Smooth muscle cell (in vitro differentiated cells): ENCODE measurements around the gene ABHD17A. TPM values are rescaled to one million over a fixed set of nuclear protein-coding genes. Genes with fewer than 3 reads are reported as not detected.

Experiments
- DNase-seq: peaks from one replicate; lab custom pipeline; 2025; ENCODE audit not compliant: unreplicated experiment; lab: John Stamatoyannopoulos, UW
- H2AFZ ChIP-seq: fragments of 200-600 bp; sonication (generic); 2 replicates; pipeline ENCODE4 v1.6.0; 2016; ENCODE audit warnings: antibody characterized with exemption, low read depth, mild to moderate bottlenecking
- H3F3A ChIP-seq: fragments of 200-600 bp; sonication (generic); 2 replicates; pipeline ENCODE4 v1.6.0; 2017; ENCODE audit warnings: antibody characterized with exemption, low read depth
- H3K27ac ChIP-seq: fragments of 200-600 bp; sonication (generic); 2 replicates; pipeline ENCODE4 v1.5.1; 2016; ENCODE audit warnings: low read depth, mild to moderate bottlenecking
- H3K27me3 ChIP-seq: fragments of 200-600 bp; sonication (generic); 2 replicates; pipeline ENCODE4 v1.6.1; 2016; ENCODE audit warnings: low read depth, mild to moderate bottlenecking
- H3K36me3 ChIP-seq: fragments of 200-600 bp; sonication (generic); 2 replicates; pipeline ENCODE4 v1.5.1; 2016; ENCODE audit warnings: low read depth
- H3K4me1 ChIP-seq: fragments of 200-600 bp; sonication (generic); 2 replicates; pipeline ENCODE4 v1.5.1; 2016; ENCODE audit warnings: low read depth
- H3K4me2 ChIP-seq: fragments of 200-600 bp; sonication (generic); 2 replicates; pipeline ENCODE4 v1.6.0; 2016; ENCODE audit warnings: mild to moderate bottlenecking
- H3K4me3 ChIP-seq: fragments of 200-600 bp; sonication (generic); 2 replicates; pipeline ENCODE4 v1.5.1; 2016; ENCODE audit warnings: mild to moderate bottlenecking
- H3K79me2 ChIP-seq: fragments of 200-600 bp; sonication (generic); 2 replicates; pipeline ENCODE4 v1.6.0; 2016; ENCODE audit warnings: low read depth, mild to moderate bottlenecking
- H3K9ac ChIP-seq: fragments of 200-600 bp; sonication (generic); 2 replicates; pipeline ENCODE4 v1.6.0; 2016; ENCODE audit warnings: low read depth
- H3K9me3 ChIP-seq: fragments of 200-600 bp; sonication (generic); replicated peaks from 2 replicates; pipeline ENCODE4 v1.5.1; 2016; ENCODE audit warnings: low read depth
- H4K20me1 ChIP-seq: fragments of 200-600 bp; sonication (generic); 2 replicates; pipeline ENCODE4 v1.6.0; 2016; ENCODE audit warnings: low read depth
- WGBS: methylation state at CpG from one replicate; pipeline ENCODE4 v1.1.7; 2016; ENCODE audit warnings: low lambda C conversion rate; 5-methylcytosine and 5-hydroxymethylcytosine counted together
- polyA plus RNA-seq: library from polyadenylated mRNA; unstranded; fragments of >200 nt; fragmentation: Nextera tagmentation; extraction: Ambion mirVana; gene quantifications from 2 replicates; pipeline ENCODE4 v1.2.1, GENCODE V29; 2016
- total RNA-seq: library from RNA; depleted of rRNA; stranded (reverse); fragments of >200 nt; gene quantifications from 2 replicates; pipeline ENCODE4 v1.2.3, GENCODE V29; 2014
- TF ChIP-seq, protein P1 (sequence below): fragments of 200-600 bp; sonication (generic); IDR thresholded peaks from 2 replicates; pipeline ENCODE4 v1.5.1; 2017; ENCODE audit warnings: borderline replicate concordance, mild to moderate bottlenecking, antibody characterized with exemption; ENCODE audit not compliant: insufficient read depth, poor library complexity, severe bottlenecking

Gene ABHD17A
- total and polyA plus RNA-seq, 2 experiments from 2014 or later, result 42.9 to 106 TPM

GRCh38 chr19:1921326-1921725, 36.0 kb upstream of the ABHD17A start:
- Histone ChIP-seq H3K27ac (no peak overlapping the region), H3K4me2 (no peak overlapping the region), H3K27me3 (no peaks in the 10 kb centered on the region), H3K4me3 (no peak overlapping the region), H3K4me1 (no peaks in the 10 kb centered on the region), H3F3A (no peaks in the 10 kb centered on the region), H2AFZ (no peak overlapping the region), H3K36me3 (no peaks in the 10 kb centered on the region), H4K20me1 (peaks cover 16% of the 10 kb centered on the region), H3K9me3 (no peaks in the 10 kb centered on the region), H3K79me2 (no peaks in the 10 kb centered on the region), H3K9ac (no peak overlapping the region)
- TF ChIP-seq, protein P1, sequence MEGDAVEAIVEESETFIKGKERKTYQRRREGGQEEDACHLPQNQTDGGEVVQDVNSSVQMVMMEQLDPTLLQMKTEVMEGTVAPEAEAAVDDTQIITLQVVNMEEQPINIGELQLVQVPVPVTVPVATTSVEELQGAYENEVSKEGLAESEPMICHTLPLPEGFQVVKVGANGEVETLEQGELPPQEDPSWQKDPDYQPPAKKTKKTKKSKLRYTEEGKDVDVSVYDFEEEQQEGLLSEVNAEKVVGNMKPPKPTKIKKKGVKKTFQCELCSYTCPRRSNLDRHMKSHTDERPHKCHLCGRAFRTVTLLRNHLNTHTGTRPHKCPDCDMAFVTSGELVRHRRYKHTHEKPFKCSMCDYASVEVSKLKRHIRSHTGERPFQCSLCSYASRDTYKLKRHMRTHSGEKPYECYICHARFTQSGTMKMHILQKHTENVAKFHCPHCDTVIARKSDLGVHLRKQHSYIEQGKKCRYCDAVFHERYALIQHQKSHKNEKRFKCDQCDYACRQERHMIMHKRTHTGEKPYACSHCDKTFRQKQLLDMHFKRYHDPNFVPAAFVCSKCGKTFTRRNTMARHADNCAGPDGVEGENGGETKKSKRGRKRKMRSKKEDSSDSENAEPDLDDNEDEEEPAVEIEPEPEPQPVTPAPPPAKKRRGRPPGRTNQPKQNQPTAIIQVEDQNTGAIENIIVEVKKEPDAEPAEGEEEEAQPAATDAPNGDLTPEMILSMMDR, result no peak
- WGBS, result 96% methylated on average over 19 of the region's 19 CpGs
- DNase-seq, result no peak

- no peaks in the 10 kb centered on the region for H3K27me3 ChIP-seq
- H3F3A ChIP-seq, result no peaks in the 10 kb centered on the region
- DNase-seq, result no peak
- H3K27ac ChIP-seq, result no peak overlapping the region
- no peaks in the 10 kb centered on the region for H3K9me3 ChIP-seq
- peaks cover 21% of the 10 kb centered on the region for H4K20me1 ChIP-seq
- H3K9ac ChIP-seq, result no peak overlapping the region
- H3K4me3 ChIP-seq, result no peak overlapping the region
- H3K36me3 ChIP-seq, result no peaks in the 10 kb centered on the region
- TF ChIP-seq, protein P1, result no peak
- 98% methylated on average over 19 of the region's 19 CpGs for WGBS
- H2AFZ ChIP-seq, result no peak overlapping the region
- H3K4me2 ChIP-seq, result no peak overlapping the region
- H3K79me2 ChIP-seq, result no peaks in the 10 kb centered on the region
- H3K4me1 ChIP-seq, result no peaks in the 10 kb centered on the region
Observed at GRCh38 chr19:1920644-1921043, 35.3 kb upstream of the ABHD17A start.

GRCh38 chr19:1918975-1919374, 33.7 kb upstream of the ABHD17A start:
- TF ChIP-seq, protein P1, result no peak
- Histone ChIP-seq H3K27me3 (no peaks in the 10 kb centered on the region), H3K4me3 (no peak overlapping the region), H3K9ac (no peak overlapping the region), H3K36me3 (no peaks in the 10 kb centered on the region), H3K4me1 (no peaks in the 10 kb centered on the region), H3K79me2 (peaks cover 2% of the 10 kb centered on the region), H4K20me1 (peaks cover 36% of the 10 kb centered on the region), H2AFZ (no peak overlapping the region), H3K9me3 (no peaks in the 10 kb centered on the region), H3K27ac (no peak overlapping the region), H3K4me2 (no peak overlapping the region), H3F3A (no peaks in the 10 kb centered on the region)
- WGBS, result 98% methylated on average over 28 of the region's 28 CpGs
- DNase-seq, result no peak

DNA sequence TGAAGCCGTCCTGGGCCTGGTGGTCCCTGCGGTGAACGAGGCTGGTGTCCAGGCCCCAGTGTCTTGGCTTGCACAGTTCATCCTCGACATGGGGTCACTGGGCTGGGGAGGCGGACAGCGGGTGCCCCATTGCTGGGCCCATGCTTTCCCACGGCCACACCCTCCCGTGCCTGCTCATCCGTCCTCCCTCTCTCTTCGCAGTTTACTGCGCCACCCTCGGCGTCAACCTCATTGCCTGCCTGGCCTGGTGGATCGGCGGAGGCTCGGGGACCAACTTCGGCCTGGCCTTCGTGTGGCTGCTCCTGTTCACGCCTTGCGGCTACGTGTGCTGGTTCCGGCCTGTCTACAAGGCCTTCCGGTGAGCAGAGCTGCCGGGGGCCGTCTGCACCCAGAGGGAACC, 32.6 kb upstream of the ABHD17A start:
- no peak overlapping the region for H3K9ac ChIP-seq
- DNase-seq, result no peak
- H3K4me1 ChIP-seq, result no peaks in the 10 kb centered on the region
- no peaks in the 10 kb centered on the region for H3K27me3 ChIP-seq
- TF ChIP-seq, protein P1, result no peak
- H3K9me3 ChIP-seq, result no peaks in the 10 kb centered on the region
- peaks cover 11% of the 10 kb centered on the region for H3K79me2 ChIP-seq
- 96% methylated on average over 22 of the region's 25 CpGs for WGBS
- no peaks in the 10 kb centered on the region for H3F3A ChIP-seq
- no peak overlapping the region for H3K4me3 ChIP-seq
- no peak overlapping the region for H2AFZ ChIP-seq
- H3K36me3 ChIP-seq, result no peaks in the 10 kb centered on the region
- peaks cover 47% of the 10 kb centered on the region for H4K20me1 ChIP-seq
- no peak overlapping the region for H3K27ac ChIP-seq
- no peak overlapping the region for H3K4me2 ChIP-seq
